ENCODE measurements around the gene RAPGEF1.
A peak's percentile ranks its signal among the peaks of the same experiment; 100 is the strongest.

Gene RAPGEF1

GRCh38 chr9:131628459-131629225 is 111.2 kb downstream of the RAPGEF1 start:
- no peak for DNase-seq

GRCh38 chr9:131627648-131628458 is 112.0 kb downstream of the RAPGEF1 start:
- DNase-seq: no peak

GRCh38 chr9:131627326-131627647 is 112.6 kb downstream of the RAPGEF1 start:
- no peak for DNase-seq

GRCh38 chr9:131625790-131626670 is 113.8 kb downstream of the RAPGEF1 start:
- no peak for DNase-seq

- DNase-seq: no peak
These were observed 114.4 kb downstream of the RAPGEF1 start for GRCh38 chr9:131625508-131625787.

- peak in 1 of 51 donors; percentile 21 for DNase-seq
These were observed 115.0 kb downstream of the RAPGEF1 start for GRCh38 chr9:131624636-131625507.

- no peak for DNase-seq
These were observed 116.1 kb downstream of the RAPGEF1 start for GRCh38 chr9:131623655-131624330.

GRCh38 chr9:131622523-131622922 is 117.4 kb downstream of the RAPGEF1 start:
- no peak for DNase-seq

GRCh38 chr9:131621551-131622358 is 118.1 kb downstream of the RAPGEF1 start:
- no peak for DNase-seq

- DNase-seq: peak in 3 of 51 donors; percentile 21 to 24 (median 22)
These were observed 118.9 kb downstream of the RAPGEF1 start for GRCh38 chr9:131620764-131621520.

GRCh38 chr9:131619680-131620079 is 120.2 kb downstream of the RAPGEF1 start:
- DNase-seq: no peak

- no peak for DNase-seq
These were observed 121.1 kb downstream of the RAPGEF1 start for GRCh38 chr9:131618785-131619184.

- DNase-seq: peak in 1 of 51 donors; percentile 32
These were observed 121.8 kb downstream of the RAPGEF1 start for GRCh38 chr9:131618071-131618479.

- no peak for DNase-seq
These were observed 122.3 kb downstream of the RAPGEF1 start for GRCh38 chr9:131617611-131618010.

- peak in 2 of 51 donors; percentile 4 to 38 for DNase-seq
These were observed 122.8 kb downstream of the RAPGEF1 start for GRCh38 chr9:131616983-131617604.

- no peak for DNase-seq
These were observed 125.4 kb downstream of the RAPGEF1 start for GRCh38 chr9:131614340-131614915.

GRCh38 chr9:131613921-131614320 is 126.0 kb downstream of the RAPGEF1 start:
- DNase-seq: no peak

- DNase-seq: peak in 1 of 51 donors; percentile 33
These were observed 127.0 kb downstream of the RAPGEF1 start for GRCh38 chr9:131612851-131613250.
